Coronary artery (tissue), 2 donors: ENCODE data around the gene NXPH2.

ENCODE experiments used
- DNase-seq: peaks from one replicate; pipeline ENCODE4 v3.0.0-alpha.2; 2017; ENCODE audit warnings: low spot score
- H3K27ac ChIP-seq, 2 donors: fragments of 200-600 bp; sonication (generic); one replicate each; pipeline ENCODE4 v1.5.1; 2016 to 2019
- H3K4me3 ChIP-seq: fragments of 200-600 bp; sonication (generic); 2 replicates; pipeline ENCODE4 v1.5.1; 2016; ENCODE audit warnings: mild to moderate bottlenecking, moderate library complexity
- CTCF ChIP-seq: fragments of 200-600 bp; sonication (generic); IDR thresholded peaks from one replicate; pipeline ENCODE4 v1.5.1; 2019; ENCODE audit warnings: antibody characterized with exemption

The NXPH2 gene

DNA sequence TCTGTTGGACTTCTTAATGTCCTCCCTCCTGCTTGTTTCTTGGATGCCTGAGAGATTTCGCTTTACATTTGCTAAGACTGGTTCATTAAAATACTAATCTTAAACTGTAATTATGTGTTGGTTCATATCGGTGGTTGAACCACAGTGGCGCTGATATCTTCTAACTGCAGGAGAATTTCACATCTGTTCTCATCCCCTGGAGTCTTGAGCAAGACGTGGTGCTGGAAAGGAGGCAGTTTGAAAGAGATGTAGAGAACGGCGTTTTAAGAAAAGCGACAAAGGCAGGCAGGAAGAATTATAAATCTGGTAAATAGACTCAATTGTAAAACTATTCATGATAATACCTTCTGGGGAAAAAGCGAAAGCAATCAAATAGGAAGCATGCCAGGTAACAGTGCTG, 79.5 kb downstream of the NXPH2 start:
- no peak overlapping the region for H3K27ac ChIP-seq
- H3K4me3 ChIP-seq: no peak overlapping the region
- DNase-seq: no peak
- TF ChIP-seq CTCF: no peak

GRCh38 chr2:138699421-138699820, 80.8 kb downstream of the NXPH2 start:
- Histone ChIP-seq H3K4me3 (no peak overlapping the region), H3K27ac (no peak overlapping the region)
- DNase-seq: no peak
- no peak for TF ChIP-seq CTCF

- TF ChIP-seq CTCF: no peak
- no peak for DNase-seq
- no peak overlapping the region for H3K4me3 ChIP-seq
- no peak overlapping the region for H3K27ac ChIP-seq
Observed at GRCh38 chr2:138698428-138698827, 81.8 kb downstream of the NXPH2 start.

GRCh38 chr2:138691667-138692066, 88.5 kb downstream of the NXPH2 start:
- no peak for TF ChIP-seq CTCF
- Histone ChIP-seq H3K4me3 (no peak overlapping the region), H3K27ac (no peak overlapping the region)
- DNase-seq: no peak

DNA sequence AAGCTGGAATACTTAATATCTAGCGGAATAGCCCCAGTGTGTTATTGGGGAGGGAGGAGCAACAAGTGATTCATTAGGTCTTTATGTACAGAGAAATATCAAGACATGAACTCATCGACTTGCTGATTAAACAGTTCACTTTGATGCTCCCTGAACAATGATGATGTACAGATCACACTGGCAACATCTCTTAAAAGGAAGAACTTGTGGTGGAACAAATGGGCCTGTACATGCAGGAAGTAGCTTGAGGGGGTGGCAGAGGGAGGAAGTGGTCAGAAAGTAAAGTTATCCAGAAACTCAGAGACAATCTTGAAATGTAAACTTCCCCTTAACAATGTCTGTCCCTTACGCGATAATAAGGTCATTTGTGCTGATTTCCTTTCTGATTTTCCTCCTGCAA, 90.5 kb downstream of the NXPH2 start:
- no peak overlapping the region for H3K27ac ChIP-seq
- no peak for DNase-seq
- H3K4me3 ChIP-seq: no peak overlapping the region
- no peak for TF ChIP-seq CTCF

- no peak for DNase-seq
- no peak overlapping the region for H3K27ac ChIP-seq
- no peak for TF ChIP-seq CTCF
- H3K4me3 ChIP-seq: no peak overlapping the region
Observed at GRCh38 chr2:138682163-138682562, 98.0 kb downstream of the NXPH2 start.

DNA sequence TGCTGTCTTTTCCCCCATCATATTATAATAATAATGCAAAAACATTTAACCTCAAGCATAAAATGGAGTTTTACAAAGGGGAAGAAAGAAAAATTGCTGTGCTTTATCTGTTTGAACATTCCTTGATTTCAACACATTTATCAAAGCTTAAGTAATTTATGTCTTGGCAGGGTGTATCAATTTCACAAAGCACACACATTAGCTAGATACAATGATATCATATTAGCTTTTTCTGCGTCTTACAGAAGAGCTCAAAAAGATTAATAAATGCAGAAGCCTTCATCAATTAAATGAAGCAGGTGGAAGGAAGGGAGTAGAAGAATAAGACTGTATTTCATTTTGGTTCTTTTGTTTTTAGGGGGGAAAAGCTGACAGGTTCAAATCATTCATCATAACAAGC, 103.0 kb downstream of the NXPH2 start:
- no peak overlapping the region for H3K27ac ChIP-seq
- no peak for DNase-seq
- H3K4me3 ChIP-seq: no peak overlapping the region
- TF ChIP-seq CTCF: no peak
